ENCODE data around the gene ATOH8.

ATOH8 gene

DNA sequence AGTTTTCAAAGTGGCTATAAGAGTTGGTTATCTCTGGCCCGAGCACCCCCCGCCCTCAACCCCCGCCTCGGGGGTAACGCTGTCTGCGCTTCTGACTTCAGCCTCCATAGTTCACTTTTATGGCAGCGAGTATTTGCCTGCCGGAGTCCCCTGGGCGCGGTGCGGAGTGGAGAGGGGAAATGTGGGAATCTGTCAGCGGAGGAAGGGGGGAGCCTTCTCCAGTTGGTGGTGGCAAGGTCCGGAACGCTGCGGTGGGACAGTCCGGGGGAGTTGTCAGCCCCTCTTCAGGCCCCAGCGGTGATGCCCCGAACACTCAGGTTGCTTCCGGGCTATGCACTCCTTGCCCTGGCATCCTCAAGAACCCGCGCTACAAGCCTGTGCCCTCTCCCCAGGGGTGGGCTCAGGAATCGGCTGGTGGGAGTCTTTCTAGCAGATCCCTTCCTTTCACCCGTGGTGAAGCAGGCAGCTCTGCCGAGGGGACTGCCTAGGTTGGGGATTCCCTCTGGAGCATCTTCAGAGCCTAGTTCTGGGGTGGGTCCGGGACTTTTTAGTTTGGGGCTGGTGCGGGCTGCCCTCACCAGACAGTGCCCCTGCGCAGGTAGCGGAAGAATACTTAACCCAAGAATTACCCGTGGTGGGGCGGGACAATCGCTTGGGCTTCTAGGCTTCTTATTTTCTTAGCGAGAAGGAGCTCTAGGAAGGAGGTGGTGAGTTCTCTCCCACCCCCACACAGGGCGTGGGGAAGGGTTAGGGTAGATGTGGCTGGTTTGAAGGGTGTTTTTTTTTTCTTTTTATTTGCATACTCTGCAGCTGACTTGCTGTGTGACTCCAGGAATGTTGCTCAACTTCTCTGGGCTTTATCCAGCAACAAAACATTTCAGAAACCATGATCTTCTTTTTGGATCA, 1.6 kb downstream of the ATOH8 start:
- DNase-seq = no peak

DNA sequence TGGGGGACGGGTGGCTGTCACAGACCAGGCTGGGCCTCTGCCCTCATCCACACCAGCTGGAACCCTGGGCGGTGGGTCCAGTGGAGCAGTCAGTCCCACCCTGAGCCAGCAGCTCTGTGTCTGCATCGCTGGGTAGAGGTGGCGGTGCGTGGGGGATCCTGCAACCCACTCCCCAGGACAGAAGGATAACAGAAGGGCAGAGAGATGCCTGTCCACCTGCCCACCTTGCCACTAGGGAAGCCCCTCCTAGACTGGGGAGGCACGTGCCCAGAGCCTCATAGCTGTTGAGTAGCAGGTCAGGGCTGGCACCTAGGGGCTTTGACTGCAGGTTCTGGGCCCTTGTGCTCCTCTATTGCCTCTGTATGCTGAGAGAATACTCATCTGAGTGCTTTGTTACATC, 2.4 kb downstream of the ATOH8 start:
- DNase-seq = no peak

- DNase-seq = no peak
These were observed 3.1 kb downstream of the ATOH8 start for GRCh38 chr2:85756822-85757435.

GRCh38 chr2:85757860-85758259, 4.1 kb downstream of the ATOH8 start:
- DNase-seq = no peak

DNA sequence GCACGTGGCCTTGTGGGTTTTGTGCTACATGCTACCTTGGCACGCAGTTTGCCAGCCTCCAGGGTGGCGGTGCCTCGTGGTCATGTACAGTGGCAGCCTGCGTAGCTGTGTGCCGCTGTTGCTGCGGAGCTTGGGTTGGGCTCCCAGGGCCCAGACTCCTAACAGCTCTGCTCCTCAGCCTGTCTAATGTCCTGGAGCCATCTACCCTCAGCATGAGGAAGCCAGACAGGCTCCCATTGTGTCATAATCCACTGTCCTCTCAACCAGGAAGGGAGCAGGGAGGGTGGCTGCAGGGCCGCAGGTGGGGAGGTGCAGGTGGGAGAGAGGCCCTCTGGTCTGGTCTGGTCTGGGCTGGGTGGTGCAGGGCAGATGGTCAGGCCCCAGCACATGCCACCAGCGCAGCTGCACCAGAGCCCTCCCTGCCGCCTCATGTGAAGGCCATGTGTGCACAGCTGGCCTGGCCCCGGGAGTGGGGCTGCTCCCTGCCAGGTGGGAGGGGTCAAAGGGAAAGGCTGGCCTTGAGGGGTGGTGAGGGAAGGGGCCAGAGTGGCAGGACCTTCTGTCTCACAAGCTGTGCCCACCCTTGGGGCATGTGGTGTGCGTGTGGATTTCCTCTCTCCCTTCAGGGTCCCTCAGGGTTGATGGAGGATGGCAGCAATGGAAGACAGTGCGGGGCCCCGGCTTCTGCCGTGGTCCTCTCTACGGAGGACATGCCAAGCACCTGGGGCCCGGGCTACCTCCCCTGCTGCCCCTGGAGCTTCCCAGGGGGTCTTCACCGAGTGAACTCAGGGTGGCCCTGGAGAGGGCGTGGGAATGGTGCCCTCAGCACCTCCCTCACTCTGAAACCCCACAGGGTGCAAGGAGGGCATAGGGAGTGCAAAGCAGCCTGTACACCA, 4.8 kb downstream of the ATOH8 start:
- peak; percentile 12 for DNase-seq

DNA sequence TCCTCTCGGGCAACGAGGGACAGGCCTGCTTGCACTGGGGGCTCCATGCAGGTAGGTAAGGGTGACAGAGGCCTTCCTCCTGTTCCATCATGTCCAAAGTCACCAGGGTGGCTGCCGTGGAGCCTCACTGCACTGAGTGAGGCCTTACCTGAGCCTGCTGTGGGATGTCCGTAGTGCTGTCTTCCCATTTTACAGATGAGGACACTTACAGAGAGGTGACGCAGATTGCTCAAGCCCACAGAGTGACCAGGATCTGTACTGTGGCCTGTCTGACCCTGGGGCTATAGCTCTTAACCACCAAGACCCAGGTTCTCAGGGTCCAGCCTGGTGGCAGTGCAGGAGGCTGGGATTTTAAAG, 5.4 kb downstream of the ATOH8 start:
- no peak for DNase-seq

- DNase-seq = no peak
These were observed 6.6 kb downstream of the ATOH8 start for GRCh38 chr2:85760371-85760770.

DNA sequence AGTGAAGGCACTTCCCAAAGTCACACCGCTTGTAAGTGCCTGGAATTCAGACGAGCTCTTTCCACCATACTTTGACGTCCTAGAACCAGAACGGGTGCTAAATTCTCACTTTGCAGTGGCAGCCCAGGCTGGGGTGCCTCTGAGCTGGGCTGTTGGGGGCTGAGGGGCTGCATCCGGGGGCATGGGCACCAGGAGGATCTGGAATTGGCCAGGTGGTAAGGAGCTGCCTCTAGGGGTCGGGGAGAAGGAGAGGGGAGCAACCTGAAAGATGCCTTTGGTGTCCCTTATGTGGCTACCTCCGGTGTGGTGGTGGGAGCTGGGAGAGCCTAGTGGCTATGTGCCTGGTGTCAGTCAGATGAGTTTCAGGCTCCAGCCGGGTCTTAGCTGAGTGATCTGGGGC, 7.1 kb downstream of the ATOH8 start:
- no peak for DNase-seq

DNA sequence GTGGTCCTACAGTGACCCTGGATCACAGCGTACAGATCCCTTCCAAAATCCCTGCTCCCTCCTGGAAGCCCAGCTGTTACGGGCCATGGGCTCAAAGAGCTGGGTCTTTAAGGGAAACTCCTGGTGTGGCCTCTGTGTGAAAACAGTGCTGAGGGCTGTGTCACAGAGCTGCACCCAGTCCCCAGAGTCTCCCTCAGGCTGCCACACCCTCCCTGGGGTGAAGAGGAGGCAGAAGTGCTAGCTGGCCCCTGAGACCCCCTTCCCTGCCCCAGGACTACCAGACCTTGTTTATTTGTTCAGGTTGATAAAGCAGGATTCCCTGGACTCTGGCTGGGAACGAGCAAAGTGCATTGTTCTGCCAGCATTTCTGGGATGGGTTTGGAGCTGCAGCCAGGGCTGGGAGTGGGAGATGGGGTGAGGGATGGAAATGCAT, 7.7 kb downstream of the ATOH8 start:
- no peak for DNase-seq

DNA sequence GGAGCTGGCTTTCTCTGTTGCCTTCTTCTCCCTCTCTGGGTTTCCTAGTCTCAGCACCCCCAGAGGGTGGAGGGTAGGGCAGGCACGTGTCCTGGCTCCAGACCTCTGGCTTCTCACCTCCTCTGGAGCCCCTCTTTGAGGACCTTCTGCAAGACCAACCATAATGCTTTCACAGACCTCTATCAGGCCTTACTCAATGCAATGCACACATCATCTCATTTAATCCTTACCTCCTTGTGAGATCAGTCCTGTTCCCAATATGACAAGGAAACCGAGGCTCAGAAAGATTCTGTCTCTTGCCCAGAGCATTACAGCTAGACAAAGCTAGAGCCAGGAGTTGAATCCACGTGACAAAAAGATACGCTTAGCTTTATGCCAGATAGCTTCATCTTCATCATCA, 8.2 kb downstream of the ATOH8 start:
- no peak for DNase-seq

DNA sequence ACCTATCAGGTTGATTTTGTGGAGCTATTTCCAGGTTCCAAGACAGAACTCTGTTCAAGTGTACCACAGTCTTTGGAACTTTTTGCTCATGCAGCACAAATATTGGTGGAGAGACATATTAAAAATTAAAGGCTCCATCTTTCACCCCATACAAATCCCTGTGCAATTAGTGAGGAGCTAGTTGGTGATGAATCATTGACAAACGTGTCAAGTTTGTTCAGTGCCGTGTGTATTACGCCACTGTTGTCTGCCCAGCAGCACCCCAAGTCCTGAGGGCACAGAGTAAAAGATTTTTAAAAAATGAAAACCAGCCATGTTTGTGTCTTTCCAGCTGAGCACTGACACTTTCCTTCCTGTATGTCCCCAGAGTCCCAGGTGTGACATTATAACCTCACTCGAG, 9.3 kb downstream of the ATOH8 start:
- no peak for DNase-seq

- no peak for DNase-seq
These were observed 10.0 kb downstream of the ATOH8 start for GRCh38 chr2:85763831-85764230.

- DNase-seq = no peak
These were observed 11.4 kb downstream of the ATOH8 start for GRCh38 chr2:85765081-85765731.

DNA sequence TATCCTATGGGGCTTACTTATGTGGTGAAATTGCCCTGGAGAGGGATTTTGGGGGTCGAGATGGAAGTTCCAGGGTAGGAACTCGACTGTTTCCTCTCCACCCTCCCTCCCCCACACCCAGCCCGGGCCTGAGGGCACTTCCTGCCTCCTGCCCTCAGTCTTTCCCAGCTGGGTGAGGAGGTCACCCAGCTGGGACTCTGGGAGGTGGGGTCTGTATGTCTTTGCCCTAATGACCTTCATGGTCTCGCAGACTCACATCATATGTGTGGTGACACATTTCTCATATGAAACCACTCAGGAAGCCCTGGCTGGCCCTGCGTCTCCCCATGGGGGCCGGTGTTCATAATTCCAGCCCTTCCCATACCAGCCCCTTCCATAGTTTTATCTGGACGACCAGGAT, 12.4 kb downstream of the ATOH8 start:
- DNase-seq = no peak

GRCh38 chr2:85767803-85768665, 14.2 kb downstream of the ATOH8 start:
- DNase-seq = no peak

GRCh38 chr2:85768713-85769112, 14.9 kb downstream of the ATOH8 start:
- peak; percentile 73 for DNase-seq

DNA sequence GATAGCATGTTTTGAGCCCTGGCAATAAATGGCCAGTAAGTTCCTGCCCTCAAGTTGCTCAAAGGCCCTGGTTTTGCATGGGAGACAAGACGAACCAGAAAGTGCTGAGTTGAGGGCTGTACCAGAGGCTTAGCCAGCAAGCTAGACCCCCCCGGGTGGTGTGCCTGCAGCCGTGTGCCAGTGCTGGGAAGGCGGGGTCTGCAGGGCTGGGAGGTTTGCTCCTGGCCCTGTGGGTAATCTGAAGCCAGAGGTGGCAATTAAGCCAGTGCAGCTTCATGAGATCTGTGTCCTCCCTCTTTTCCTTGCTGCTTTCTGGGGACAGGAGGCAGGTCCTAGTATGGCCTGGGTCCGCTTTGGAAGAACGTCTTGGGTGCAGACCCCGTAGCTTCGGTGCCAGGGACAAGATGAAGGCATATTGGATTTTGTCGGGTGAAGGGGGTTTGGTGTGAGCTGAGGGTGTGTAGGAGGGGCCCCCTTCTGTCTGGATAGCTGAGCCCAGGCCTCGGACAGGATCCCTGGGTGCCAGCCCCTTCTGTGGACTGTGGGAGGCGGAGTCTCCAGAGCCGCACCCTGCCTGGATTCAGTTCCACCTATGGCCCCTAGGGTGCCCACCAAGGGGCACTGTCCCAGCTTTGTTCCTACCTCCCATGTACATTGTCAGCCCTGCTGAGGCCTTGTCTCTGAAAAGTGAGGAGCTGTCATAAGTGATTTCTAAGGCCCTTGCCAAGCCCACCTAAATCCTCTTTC, 15.6 kb downstream of the ATOH8 start:
- DNase-seq = peak; percentile 58

DNA sequence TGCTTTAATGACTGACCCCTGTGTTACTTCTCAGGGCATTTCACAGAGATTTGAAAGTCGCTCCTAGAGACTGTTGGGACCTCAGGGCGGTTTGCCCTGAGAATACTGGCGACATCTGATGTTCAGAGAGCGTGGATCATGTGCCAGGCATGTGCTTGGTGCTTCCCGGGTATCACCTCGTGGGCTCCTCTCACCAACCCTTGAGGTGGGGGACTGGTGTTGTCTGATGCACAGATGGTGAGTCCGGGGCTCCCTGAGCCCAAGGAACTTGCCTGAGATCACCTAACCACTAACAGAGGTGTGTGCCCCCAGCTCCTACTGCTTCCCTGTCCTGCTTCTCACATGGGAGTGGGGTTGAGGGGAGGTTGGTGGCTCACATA, 16.2 kb downstream of the ATOH8 start:
- no peak for DNase-seq

DNA sequence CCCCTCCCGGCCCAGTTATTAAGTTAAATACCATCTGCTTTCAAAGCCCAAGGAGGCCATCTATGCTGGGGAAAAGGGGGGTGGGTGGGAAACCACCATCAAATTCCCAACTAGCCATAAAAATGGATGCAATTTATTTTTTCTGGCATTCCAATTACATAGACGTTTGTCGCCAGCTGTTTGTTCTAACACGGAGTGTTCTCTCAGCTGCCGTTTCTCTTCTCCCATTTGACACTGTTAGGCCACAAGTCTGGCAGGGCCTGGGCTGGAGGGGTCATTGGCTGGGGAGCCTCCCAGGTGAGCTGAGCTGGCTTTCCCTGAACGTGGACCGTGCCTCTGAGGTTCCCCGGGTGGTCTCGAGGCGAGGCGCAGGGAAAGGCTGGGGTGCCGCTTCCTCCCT, 16.6 kb downstream of the ATOH8 start:
- no peak for DNase-seq

DNA sequence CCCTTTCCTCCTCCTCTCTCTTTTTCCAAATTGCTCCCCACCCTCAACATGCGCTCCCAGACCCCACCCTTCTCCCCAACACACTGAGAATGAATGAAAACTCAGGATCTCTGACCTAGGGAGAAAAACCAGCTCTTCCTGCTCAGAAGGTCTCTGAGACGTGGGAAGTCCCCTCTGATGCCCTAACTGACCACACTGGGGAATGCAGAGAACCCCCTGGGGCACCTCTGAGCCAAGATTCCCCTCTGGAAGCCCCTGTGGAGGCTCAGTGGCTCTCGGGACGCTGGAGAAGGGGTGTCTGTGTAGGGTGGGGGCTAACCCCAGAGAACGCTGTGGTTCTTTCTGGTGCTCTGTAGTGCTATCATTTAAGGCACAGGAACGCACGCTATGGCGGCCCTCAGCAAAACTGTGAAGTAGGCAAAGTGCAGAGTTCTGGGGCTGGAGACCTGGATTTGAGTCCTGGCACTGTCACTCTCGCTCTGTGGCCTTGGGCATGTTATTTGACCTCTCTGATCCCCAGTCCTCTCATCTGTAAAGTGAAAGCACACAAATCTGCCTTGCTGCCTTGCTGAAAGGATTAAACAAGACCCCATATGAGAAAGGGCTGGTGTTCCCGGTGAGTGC, 17.1 kb downstream of the ATOH8 start:
- DNase-seq = no peak

DNA sequence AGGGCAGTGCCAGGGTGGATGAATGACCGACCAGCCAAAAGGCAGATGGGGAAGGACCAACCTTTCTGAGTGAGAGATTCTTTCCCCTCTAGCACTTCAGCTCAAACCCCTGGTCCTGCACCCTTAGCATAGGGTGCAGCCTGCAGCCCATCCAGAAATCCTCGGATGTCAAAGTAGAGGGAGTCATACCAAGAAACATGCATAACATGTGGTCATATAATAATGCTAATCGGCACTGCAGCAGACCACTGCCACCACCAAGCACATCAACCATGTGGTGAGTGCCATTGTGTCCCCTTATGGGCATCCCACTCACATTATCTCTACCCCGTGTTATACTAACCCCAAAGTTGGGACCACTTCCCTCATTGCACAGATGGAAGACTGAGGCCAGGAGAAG, 17.7 kb downstream of the ATOH8 start:
- DNase-seq = no peak
